Hematopoietic multipotent progenitor cell treated with erythropoietin and hydrocortisone succinate and interleukin-3 and kit ligand, for 8 days (in vitro differentiated cells): ENCODE data around the gene NABP2.
"Not testable (repeated sequence)": the region's sequence is repeated elsewhere in the genome, so short reads cannot be mapped to it uniquely, and the experiment has no call there.

ENCODE experiments used
- DNase-seq: peaks from one replicate; pipeline ENCODE4 v3.0.0-alpha.2; 2015

The NABP2 gene

DNA sequence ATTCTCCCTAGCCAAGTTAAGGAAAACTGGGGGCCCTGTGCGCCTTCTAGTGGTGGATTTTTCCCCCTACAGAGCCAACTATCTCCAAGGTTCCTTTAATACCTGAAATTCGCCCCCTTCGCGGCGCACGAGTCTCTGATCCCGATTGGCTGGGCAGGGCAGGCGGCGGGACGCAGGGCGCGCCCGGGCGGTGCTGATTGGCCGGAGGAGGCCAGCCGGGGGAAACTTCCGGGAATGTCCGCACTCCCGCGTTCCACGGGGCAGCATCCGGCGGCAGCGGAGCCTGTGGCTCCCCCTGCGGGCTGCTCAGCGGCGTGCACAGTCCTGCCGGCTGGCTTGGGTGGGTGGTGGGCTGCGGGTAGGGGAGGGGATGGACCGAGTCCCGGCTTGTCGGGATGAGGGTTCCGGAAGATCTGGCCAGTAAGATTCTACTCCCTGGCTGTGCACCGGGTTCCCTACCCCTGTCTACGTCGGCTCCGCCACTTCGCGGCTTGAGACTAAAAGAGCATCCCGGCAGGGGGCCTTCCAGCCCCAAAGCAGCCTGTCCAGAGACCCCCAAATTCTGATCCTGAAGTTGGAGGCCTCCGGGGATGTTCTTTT, at the start of gene NABP2:
Gene NABP2, plus strand, starts transcription at position 241 of the 600 bp plus-strand sequence. CDS start 515 bp downstream, outside the sequence.
- peak; percentile 97 for DNase-seq

DNA sequence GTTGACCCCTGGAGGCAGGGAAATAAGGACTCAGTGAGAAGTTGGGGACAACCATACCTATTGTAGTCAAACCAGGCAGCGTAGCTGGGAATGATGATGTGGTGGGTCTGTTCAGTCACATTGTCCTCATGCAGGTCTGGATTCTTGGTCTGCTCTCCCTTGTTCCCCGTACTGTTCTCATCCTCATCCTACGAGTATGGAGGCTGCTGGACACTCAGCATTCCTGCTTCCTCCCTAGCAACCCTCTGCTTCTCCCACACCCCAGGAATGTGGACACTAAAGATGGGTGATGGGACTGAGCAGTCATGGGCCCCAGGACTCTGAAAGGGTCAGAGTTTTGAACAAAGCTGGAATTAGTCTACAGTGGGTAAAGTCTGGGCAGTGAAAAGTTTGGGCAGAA, 45.8 kb upstream of the NABP2 start:
- DNase-seq: no peak

GRCh38 chr12:56186957-56187356, 37.2 kb upstream of the NABP2 start:
- DNase-seq: no peak

GRCh38 chr12:56188131-56188777, 35.9 kb upstream of the NABP2 start:
- no peak for DNase-seq

- DNase-seq: no peak
Measured at GRCh38 chr12:56188778-56189098, 35.4 kb upstream of the NABP2 start.

- DNase-seq: peak; percentile 88
Measured at GRCh38 chr12:56189099-56189917, 34.8 kb upstream of the NABP2 start, which contains the start of gene SMARCC2. Gene SMARCC2 (minus strand): TSS chr12:56189483. CDS start chr12:56189461, 22 bp downstream.

- peak; percentile 93 for DNase-seq
Measured at GRCh38 chr12:56189918-56190694, 34.0 kb upstream of the NABP2 start.

- DNase-seq: no peak
Measured at GRCh38 chr12:56190695-56191155, 33.4 kb upstream of the NABP2 start.

DNA sequence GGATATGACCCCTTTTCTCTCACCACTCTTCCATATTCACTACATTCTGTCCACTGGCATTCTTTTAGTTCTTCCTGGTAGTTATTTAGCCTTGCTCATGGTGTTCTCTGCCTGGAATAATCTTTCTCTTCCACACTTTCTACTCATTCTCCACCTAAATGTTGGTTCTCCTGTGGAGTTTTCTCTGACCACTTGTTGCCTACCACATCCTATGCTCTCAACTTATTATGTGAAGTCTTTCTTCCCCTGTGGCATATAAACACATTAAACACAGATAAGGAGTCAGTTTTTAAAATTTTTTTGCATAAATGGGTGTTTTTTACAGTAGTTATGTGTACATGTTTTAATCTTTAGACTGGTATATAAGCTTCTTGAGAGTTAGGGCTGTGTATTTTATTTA, 31.6 kb upstream of the NABP2 start:
- DNase-seq: no peak

- peak; percentile 94 for DNase-seq
Measured at GRCh38 chr12:56193025-56193578, 31.0 kb upstream of the NABP2 start.

GRCh38 chr12:56196818-56197550, 27.2 kb upstream of the NABP2 start:
- not testable (repeated sequence) for DNase-seq

GRCh38 chr12:56197921-56198635, 26.1 kb upstream of the NABP2 start:
- DNase-seq: no peak

DNA sequence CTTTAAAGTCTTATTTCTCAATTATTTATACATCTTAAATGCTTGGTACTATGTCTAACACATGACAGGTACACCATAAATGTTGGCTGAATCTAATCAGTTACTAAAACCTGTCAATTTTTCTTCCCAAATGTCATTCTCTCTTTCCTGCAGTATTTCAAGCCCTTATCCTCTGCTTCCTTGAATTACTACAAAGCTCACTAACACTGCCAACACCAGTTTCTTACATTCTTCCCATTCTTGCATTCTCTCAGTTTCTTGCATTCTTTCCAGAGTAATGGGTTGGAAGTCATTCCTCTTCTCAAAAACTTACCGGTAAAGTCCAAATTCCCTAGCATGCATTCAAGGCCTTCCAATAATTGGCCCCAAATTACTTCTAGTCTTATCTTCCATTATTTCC, 25.3 kb upstream of the NABP2 start:
- no peak for DNase-seq

GRCh38 chr12:56202366-56202765, 21.8 kb upstream of the NABP2 start:
- no peak for DNase-seq

- no peak for DNase-seq
Measured at GRCh38 chr12:56202838-56203237, 21.3 kb upstream of the NABP2 start.

DNA sequence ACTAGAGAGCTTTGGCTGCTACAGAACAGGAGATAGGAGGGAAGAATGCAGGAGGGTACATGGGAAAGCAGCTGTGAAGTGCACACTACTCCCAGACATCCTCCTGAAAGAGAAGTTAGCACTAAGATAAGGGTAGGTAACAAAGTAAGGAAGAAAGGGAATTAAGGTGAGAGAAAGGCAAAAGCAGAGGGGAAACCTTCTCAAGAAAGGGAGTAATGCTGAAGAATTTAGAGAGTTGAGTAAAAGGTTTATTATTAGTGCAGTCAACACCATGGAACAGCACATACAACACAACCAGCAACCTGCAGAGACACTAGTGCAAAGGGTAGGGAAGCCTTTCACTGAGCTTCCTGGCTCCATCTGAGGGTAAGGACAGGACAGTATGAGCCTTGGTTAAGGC, 19.9 kb upstream of the NABP2 start:
- no peak for DNase-seq

- peak; percentile 45 for DNase-seq
Measured at GRCh38 chr12:56205445-56205844, 18.7 kb upstream of the NABP2 start.

DNA sequence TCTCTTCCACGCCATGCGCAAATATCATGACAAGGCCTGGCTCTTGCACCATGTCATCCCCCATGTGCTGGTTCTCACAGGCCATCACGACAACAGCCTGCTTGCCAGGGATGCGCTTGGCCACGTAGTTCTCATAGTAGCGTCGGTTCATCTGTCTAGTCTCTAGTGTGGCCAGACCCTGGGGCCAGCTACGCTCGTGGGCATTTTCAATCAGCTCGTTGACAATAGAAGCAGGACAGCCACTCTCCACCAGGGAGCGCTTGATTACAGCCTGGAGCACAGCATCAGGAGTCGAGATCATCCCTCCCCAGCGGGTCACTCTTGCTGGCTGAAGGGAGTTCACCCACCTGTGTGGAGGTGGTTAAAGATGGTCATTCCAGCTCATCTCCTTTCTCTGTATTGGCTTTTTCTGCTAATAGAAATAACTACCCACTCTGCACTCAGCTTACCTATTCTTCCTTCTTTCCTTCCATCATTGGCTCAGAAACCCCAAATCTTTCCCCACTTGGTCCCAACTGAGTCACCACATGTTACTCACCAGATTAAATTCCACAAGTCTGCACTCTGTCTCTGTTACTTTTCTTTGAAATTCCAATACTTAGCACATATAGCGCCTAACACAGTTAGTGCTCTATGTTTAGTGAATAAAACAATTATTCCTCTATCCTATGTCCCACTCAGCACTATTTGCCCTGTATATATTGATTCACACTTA, 17.5 kb upstream of the NABP2 start:
- DNase-seq: peak; percentile 64

DNA sequence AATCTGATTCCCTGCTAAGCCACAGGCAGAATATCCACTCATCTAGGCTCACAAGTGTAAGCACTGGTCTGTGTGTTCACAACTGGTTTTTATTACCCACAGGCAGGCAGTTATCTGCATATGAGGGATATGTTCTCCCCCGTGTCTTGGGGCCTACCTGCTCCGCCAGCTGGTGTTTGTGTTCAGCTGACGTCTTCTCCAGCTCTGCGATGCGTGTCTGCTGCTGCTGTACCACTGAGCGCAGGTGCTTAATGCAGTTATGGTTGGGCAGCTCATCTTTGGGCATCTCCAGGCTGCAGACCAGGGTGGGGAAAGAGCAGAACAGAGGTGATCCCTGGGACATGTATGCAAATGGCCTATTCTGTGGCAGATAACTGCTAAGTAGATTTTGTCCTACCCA, 16.1 kb upstream of the NABP2 start:
- no peak for DNase-seq

GRCh38 chr12:56212361-56212760, 11.8 kb upstream of the NABP2 start:
- peak; percentile 54 for DNase-seq

- DNase-seq: no peak
Measured at GRCh38 chr12:56213878-56214277, 10.3 kb upstream of the NABP2 start.
